ENCODE measurements around the gene GPR137B. TPM values are rescaled to one million over a fixed set of nuclear protein-coding genes. Genes with fewer than 3 reads are reported as not detected.

The GPR137B gene
- total and polyA plus RNA-seq, 2 of the 13 experiments (the other 11 are each of a cell fraction or from before 2014, with no cell fraction given): 0.31 to 0.41 TPM

DNA sequence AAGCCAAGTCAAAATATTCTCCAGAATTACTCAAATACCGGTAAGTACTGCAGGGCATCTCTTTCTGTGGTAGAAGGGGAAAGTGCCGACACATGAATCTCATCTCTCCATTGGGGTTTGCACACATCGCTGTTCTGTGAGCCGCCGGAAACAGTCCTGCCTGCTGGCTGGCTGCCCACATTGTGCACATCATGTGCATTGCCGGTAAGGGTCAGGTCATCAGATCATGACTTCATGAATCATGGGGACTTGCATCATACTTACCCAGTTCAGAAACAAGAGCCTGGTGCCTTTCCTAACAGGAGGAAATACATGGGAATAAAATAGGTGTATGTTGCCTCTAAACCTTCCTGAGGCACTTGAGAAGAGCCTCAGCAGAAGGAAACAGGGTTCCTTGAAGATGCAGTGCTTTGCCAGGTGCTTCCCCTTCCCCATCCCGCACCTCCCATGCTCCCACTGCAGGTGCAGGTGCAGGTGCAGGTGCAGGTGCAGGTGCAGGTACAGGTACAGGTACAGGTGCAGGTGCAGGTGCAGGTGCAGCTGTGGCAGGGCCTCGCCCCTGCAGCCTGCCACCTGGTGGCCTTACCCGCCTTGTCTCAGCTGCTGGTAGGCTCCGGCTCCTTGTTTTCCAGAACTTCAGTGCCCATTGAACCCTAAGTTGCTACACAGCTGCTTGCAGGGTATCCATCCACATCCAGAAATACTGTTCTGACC is 26.5 kb downstream of the GPR137B start (continued):
- TF ChIP-seq, protein P1, sequence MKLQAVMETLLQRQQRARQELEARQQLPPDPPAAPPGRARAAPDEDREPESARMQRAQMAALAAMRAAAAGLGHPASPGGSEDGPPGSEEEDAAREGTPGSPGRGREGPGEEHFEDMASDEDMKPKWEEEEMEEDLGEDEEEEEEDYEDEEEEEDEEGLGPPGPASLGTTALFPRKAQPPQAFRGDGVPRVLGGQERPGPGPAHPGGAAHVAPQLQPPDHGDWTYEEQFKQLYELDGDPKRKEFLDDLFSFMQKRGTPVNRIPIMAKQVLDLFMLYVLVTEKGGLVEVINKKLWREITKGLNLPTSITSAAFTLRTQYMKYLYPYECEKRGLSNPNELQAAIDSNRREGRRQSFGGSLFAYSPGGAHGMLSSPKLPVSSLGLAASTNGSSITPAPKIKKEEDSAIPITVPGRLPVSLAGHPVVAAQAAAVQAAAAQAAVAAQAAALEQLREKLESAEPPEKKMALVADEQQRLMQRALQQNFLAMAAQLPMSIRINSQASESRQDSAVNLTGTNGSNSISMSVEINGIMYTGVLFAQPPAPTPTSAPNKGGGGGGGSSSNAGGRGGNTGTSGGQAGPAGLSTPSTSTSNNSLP (IDR thresholded peaks at IDR 0.05; ENCODE audit: low read depth, low read length): peak; percentile 12; the same call in 1 of the 2 replicates
- no peak for TF ChIP-seq TOE1 (CRISPR knock-in tag; IDR thresholded peaks at IDR 0.05)
- no peak for TF ChIP-seq ZNF816 (CRISPR knock-in tag; IDR thresholded peaks at IDR 0.05; ENCODE audit: borderline replicate concordance)
- TF ChIP-seq ARID5B (CRISPR knock-in tag; IDR thresholded peaks at IDR 0.05): peak; percentile 56; the same call in 1 of the 2 replicates
- peak; percentile 70 for TF ChIP-seq ZBTB21 (CRISPR knock-in tag; IDR thresholded peaks at IDR 0.05)
- peak; percentile 17 for TF ChIP-seq XRCC5 (optimal IDR thresholded peaks at IDR 0.05; ENCODE audit: low read length)
- TF ChIP-seq, protein P2, sequence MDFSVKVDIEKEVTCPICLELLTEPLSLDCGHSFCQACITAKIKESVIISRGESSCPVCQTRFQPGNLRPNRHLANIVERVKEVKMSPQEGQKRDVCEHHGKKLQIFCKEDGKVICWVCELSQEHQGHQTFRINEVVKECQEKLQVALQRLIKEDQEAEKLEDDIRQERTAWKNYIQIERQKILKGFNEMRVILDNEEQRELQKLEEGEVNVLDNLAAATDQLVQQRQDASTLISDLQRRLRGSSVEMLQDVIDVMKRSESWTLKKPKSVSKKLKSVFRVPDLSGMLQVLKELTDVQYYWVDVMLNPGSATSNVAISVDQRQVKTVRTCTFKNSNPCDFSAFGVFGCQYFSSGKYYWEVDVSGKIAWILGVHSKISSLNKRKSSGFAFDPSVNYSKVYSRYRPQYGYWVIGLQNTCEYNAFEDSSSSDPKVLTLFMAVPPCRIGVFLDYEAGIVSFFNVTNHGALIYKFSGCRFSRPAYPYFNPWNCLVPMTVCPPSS (IDR thresholded peaks at IDR 0.05): no peak
- TF ChIP-seq, protein P3, sequence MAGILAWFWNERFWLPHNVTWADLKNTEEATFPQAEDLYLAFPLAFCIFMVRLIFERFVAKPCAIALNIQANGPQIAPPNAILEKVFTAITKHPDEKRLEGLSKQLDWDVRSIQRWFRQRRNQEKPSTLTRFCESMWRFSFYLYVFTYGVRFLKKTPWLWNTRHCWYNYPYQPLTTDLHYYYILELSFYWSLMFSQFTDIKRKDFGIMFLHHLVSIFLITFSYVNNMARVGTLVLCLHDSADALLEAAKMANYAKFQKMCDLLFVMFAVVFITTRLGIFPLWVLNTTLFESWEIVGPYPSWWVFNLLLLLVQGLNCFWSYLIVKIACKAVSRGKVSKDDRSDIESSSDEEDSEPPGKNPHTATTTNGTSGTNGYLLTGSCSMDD (CRISPR knock-in tag; IDR thresholded peaks at IDR 0.05): no peak
- peak; percentile 70 for TF ChIP-seq BHLHE40 (IDR thresholded peaks at IDR 0.05; ENCODE audit: low read length)
- no peak for TF ChIP-seq PATZ1 (CRISPR knock-in tag; IDR thresholded peaks at IDR 0.05)
- TF ChIP-seq FOXK2 (IDR thresholded peaks at IDR 0.05): no peak
- no peak for TF ChIP-seq RFX5 (IDR thresholded peaks at IDR 0.05; ENCODE audit: low read depth, low read length)
- TF ChIP-seq FOSL2 (CRISPR knock-in tag; IDR thresholded peaks at IDR 0.05): peak; percentile 94
- no peak for TF ChIP-seq DZIP1 (CRISPR knock-in tag; IDR thresholded peaks at IDR 0.05)

Data from HepG2 (cell line).